Measurements from ENCODE around the gene SYT15B. TPM values are rescaled to one million over a fixed set of nuclear protein-coding genes. Genes with fewer than 3 reads are reported as not detected.
"Not testable (repeated sequence)": the region's sequence is repeated elsewhere in the genome, so short reads cannot be mapped to it uniquely, and the experiment has no call there.

The SYT15B gene
- total RNA-seq (2021) = 0.18 to 0.32 TPM (median 0.28 TPM) in 3 replicates
- Bru-seq, nascent RNA = percentile 10 among the genes with signal in this experiment
- long read RNA-seq, experiment 1 = 0 reads
- long read RNA-seq, experiment 2 = 0 reads
- long read RNA-seq, experiment 3 = 0 reads

- CTCF ChIA-PET; POLR2A ChIA-PET; H3K4me1 Mint-ChIP-seq; DNase-seq (ENCODE audit: low spot score); ATAC-seq; H3K4me3 Mint-ChIP-seq; H3K9me3 Mint-ChIP-seq; H3K36me3 Mint-ChIP-seq; H3K27ac Mint-ChIP-seq; H3K27me3 Mint-ChIP-seq (ENCODE audit: low read depth): not testable (repeated sequence)
These were observed at the start of gene SYT15B for GRCh38 chr10:47763554-47764175. Gene SYT15B, minus strand, starts transcription at chr10:47763592. Its CDS starts 952 bp downstream, at chr10:47762640.

DNA sequence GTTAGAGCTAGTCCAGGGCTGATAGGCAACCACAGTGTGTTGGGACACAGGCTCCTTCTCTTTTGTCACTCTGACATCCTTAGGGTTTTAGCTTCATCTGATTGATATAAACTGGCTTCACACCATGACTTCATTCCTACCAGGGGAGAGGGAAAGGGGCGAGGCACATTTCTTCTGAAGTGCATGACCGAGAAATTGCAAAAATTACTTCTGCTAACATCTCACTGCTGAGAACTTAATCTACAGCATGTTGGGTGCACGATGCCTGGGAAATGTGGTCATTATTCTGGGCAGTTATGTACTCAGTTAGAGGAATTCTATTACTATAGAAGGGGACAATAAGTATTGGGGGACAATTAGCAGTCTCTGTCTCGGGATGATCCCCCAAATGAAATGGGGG lies 16.2 kb upstream of the SYT15B start:
- H3K27me3 Mint-ChIP-seq (ENCODE audit: low read depth); POLR2A ChIA-PET; CTCF ChIA-PET; H3K36me3 Mint-ChIP-seq; DNase-seq (ENCODE audit: low spot score); H3K9me3 Mint-ChIP-seq; H3K4me3 Mint-ChIP-seq; ATAC-seq; H3K27ac Mint-ChIP-seq; H3K4me1 Mint-ChIP-seq: not testable (repeated sequence)

GRCh38 chr10:47775361-47776231 lies 12.2 kb upstream of the SYT15B start:
- H3K9me3 Mint-ChIP-seq; H3K27ac Mint-ChIP-seq; H3K4me1 Mint-ChIP-seq; POLR2A ChIA-PET; H3K4me3 Mint-ChIP-seq; H3K27me3 Mint-ChIP-seq (ENCODE audit: low read depth); H3K36me3 Mint-ChIP-seq: not testable (repeated sequence)
- peak; percentile 98 for ATAC-seq
- CTCF ChIA-PET = interaction anchor here (0.6 to 1.2 kb wide), 2 partner anchors 1219 to 1230 kb away, joined by 3 to 7 read pairs; partner anchors contain the start of gene GPRIN2
- peak; percentile 42 for DNase-seq (ENCODE audit: low spot score)

DNA sequence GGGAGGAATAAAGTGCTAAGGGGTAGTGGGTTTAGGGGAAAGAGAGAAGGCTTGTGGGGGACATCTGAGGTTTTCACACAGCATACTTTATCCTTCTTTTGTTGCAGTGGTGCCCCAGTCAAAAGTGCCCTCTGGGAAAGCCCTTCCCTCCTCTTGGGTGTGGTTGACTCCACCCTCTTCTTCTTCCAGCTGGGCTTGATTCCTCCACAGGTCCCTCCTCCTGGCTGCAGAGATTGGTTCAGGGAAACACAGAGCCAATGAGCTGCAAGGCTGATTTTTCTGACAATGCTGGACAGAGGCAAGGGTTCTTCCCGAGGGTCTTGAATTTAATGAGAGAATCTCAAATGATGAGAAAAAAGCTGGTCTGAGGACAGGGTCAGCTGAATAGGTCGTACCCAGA lies 7.4 kb upstream of the SYT15B start:
- peak; percentile 59 for ATAC-seq
- DNase-seq (ENCODE audit: low spot score); H3K27me3 Mint-ChIP-seq (ENCODE audit: low read depth); H3K9me3 Mint-ChIP-seq; H3K4me3 Mint-ChIP-seq; H3K4me1 Mint-ChIP-seq; POLR2A ChIA-PET; H3K36me3 Mint-ChIP-seq; H3K27ac Mint-ChIP-seq; CTCF ChIA-PET: not testable (repeated sequence)

DNA sequence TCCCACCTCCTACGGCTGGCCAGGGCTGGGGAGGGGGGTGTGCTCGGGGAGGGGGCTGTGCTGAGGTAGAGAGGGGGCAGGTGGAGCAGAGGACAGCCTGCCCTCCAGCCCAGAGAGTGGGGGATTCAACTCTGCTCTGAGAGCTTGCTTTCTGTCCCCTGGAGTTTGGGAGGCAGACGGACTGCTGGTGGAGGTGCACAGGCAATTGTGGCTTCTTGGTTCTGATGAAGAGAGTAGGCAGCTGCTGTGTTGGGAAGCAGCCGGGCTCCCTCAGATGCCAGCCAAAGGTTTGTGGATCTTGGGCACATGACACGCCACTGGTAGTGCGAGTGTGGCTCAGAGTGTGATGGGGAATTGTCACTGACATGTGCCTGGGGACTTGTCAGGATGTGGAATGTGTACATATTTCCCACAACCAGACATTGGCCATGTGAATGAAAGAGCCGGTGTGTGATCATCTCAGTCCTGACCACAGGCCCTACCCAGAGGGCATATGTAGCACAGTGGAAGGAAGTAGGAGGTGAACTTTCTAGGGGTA lies 5.3 kb upstream of the SYT15B start:
- DNase-seq (ENCODE audit: low spot score); H3K27me3 Mint-ChIP-seq (ENCODE audit: low read depth); ATAC-seq; H3K4me3 Mint-ChIP-seq; POLR2A ChIA-PET; H3K4me1 Mint-ChIP-seq; CTCF ChIA-PET; H3K27ac Mint-ChIP-seq; H3K36me3 Mint-ChIP-seq; H3K9me3 Mint-ChIP-seq: not testable (repeated sequence)

- DNase-seq (ENCODE audit: low spot score); H3K4me3 Mint-ChIP-seq; H3K9me3 Mint-ChIP-seq; H3K4me1 Mint-ChIP-seq; H3K27me3 Mint-ChIP-seq (ENCODE audit: low read depth); CTCF ChIA-PET; ATAC-seq; H3K27ac Mint-ChIP-seq; H3K36me3 Mint-ChIP-seq; POLR2A ChIA-PET: not testable (repeated sequence)
These were observed 4.7 kb upstream of the SYT15B start for GRCh38 chr10:47768085-47768484.

- H3K9me3 Mint-ChIP-seq; H3K4me3 Mint-ChIP-seq; H3K4me1 Mint-ChIP-seq; H3K27me3 Mint-ChIP-seq (ENCODE audit: low read depth); CTCF ChIA-PET; H3K36me3 Mint-ChIP-seq; DNase-seq (ENCODE audit: low spot score); H3K27ac Mint-ChIP-seq; POLR2A ChIA-PET: not testable (repeated sequence)
- peak; percentile 33 for ATAC-seq
These were observed 3.8 kb upstream of the SYT15B start for GRCh38 chr10:47767236-47767635.

DNA sequence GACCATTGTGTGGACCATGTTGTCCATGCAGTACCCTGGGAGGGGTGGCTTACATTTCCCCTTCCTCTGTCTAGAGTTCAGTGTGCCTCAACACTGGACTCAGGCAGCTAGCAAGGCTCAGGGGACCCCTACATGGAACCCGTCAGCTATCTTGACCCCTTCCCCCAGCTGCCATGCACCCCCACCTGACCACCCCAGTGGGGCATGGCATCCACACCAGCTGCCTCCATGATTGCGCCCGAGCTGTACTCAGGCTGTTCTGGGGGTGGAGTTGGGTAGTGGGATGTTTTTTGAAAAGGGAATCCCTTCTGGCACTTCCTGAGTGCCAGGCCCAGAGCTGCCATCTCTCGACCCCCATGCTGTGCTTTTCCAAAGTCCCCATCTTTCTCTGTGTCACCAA lies 1.8 kb upstream of the SYT15B start:
- H3K27me3 Mint-ChIP-seq (ENCODE audit: low read depth); H3K4me1 Mint-ChIP-seq; H3K4me3 Mint-ChIP-seq; CTCF ChIA-PET; H3K36me3 Mint-ChIP-seq; H3K9me3 Mint-ChIP-seq; H3K27ac Mint-ChIP-seq; POLR2A ChIA-PET; DNase-seq (ENCODE audit: low spot score); ATAC-seq: not testable (repeated sequence)

- H3K27me3 Mint-ChIP-seq (ENCODE audit: low read depth); H3K9me3 Mint-ChIP-seq; CTCF ChIA-PET; H3K36me3 Mint-ChIP-seq; H3K4me1 Mint-ChIP-seq; POLR2A ChIA-PET; H3K27ac Mint-ChIP-seq; H3K4me3 Mint-ChIP-seq: not testable (repeated sequence)
- DNase-seq (ENCODE audit: low spot score) (peak; percentile 25), ATAC-seq (peak; percentile 38)
These were observed 478 bp downstream of the SYT15B start for GRCh38 chr10:47762674-47763553.

- CTCF ChIA-PET; H3K27ac Mint-ChIP-seq; DNase-seq (ENCODE audit: low spot score); POLR2A ChIA-PET; H3K4me1 Mint-ChIP-seq; H3K36me3 Mint-ChIP-seq; H3K9me3 Mint-ChIP-seq; ATAC-seq; H3K27me3 Mint-ChIP-seq (ENCODE audit: low read depth); H3K4me3 Mint-ChIP-seq: not testable (repeated sequence)
These were observed 4.5 kb downstream of the SYT15B start for GRCh38 chr10:47758855-47759254.

DNA sequence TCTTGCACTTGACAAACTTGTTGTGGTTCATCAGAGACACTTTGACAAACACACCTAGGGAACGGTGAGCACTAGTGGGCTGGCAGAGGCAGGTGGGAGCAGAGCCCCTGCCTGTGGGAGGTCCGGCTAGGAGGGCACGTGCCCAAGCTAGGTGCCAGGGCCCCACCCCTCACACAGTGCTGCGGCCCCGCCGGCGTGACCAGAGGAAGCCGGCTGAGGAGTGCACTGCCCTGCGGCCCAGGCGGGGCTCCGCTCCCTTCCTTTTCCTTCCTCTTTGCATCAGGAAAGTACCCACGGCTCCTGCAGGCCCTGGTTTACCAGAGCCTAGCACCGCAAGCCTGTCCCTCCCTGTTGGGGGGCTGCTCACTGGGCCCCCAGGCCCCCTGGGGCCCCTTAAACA lies 7.2 kb downstream of the SYT15B start:
- H3K27ac Mint-ChIP-seq; DNase-seq (ENCODE audit: low spot score); H3K9me3 Mint-ChIP-seq; POLR2A ChIA-PET; H3K36me3 Mint-ChIP-seq; H3K4me3 Mint-ChIP-seq; CTCF ChIA-PET; H3K27me3 Mint-ChIP-seq (ENCODE audit: low read depth); ATAC-seq; H3K4me1 Mint-ChIP-seq: not testable (repeated sequence)

- H3K4me1 Mint-ChIP-seq; POLR2A ChIA-PET; H3K36me3 Mint-ChIP-seq; DNase-seq (ENCODE audit: low spot score); H3K9me3 Mint-ChIP-seq; H3K4me3 Mint-ChIP-seq; CTCF ChIA-PET; H3K27me3 Mint-ChIP-seq (ENCODE audit: low read depth); H3K27ac Mint-ChIP-seq: not testable (repeated sequence)
- ATAC-seq = peak; percentile 13; the same call in 1 of the 2 replicates
These were observed 9.5 kb downstream of the SYT15B start for GRCh38 chr10:47753871-47754270.

All from WTC11 (cell line).